CD4-positive, alpha-beta T cell treated with Interleukin-6 at 100 ng/mL for 8 hours (primary cell): ENCODE measurements around the gene CT45A1.
"Not testable (repeated sequence)": the region's sequence is repeated elsewhere in the genome, so short reads cannot be mapped to it uniquely, and the experiment has no call there.

Experiments used
- DNase-seq: peaks from one replicate; pipeline ENCODE4 v3.0.0-alpha.2; 2020; ENCODE audit warnings: mixed read lengths, low spot score

The CT45A1 gene

GRCh38 chrX:135713183-135713689, at the start of gene CT45A1:
TSS of gene CT45A1 (plus strand) at chrX:135713639. CDS start at chrX:135718941, 5,302 bp downstream.
- not testable (repeated sequence) for DNase-seq

- not testable (repeated sequence) for DNase-seq
Observed at GRCh38 chrX:135672979-135673378, 40.5 kb upstream of the CT45A1 start.

- DNase-seq, result no peak
Observed at GRCh38 chrX:135688137-135688536, 25.3 kb upstream of the CT45A1 start.

GRCh38 chrX:135695471-135695870, 18.0 kb upstream of the CT45A1 start:
- DNase-seq, result no peak

GRCh38 chrX:135697601-135698000, 15.8 kb upstream of the CT45A1 start:
- no peak for DNase-seq

GRCh38 chrX:135698924-135699323, 14.5 kb upstream of the CT45A1 start:
- no peak for DNase-seq

- DNase-seq, result no peak
Observed at GRCh38 chrX:135707880-135708279, 5.6 kb upstream of the CT45A1 start.

- DNase-seq, result no peak
Observed at GRCh38 chrX:135713795-135714194, 356 bp downstream of the CT45A1 start.

GRCh38 chrX:135734666-135735065, 21.2 kb downstream of the CT45A1 start:
- not testable (repeated sequence) for DNase-seq

GRCh38 chrX:135737366-135738071, 24.1 kb downstream of the CT45A1 start:
- no peak for DNase-seq

GRCh38 chrX:135740681-135741149, 27.3 kb downstream of the CT45A1 start:
- peak; percentile 9 for DNase-seq

- DNase-seq, result no peak
Observed at GRCh38 chrX:135741192-135741715, 27.8 kb downstream of the CT45A1 start.

- DNase-seq, result not testable (repeated sequence)
Observed at GRCh38 chrX:135744739-135745138, 31.3 kb downstream of the CT45A1 start.

- DNase-seq, result not testable (repeated sequence)
Observed at GRCh38 chrX:135768091-135768490, 54.7 kb downstream of the CT45A1 start, which contains the start of gene CT45A3. TSS of gene CT45A3 (minus strand) at chrX:135768191. CDS start at chrX:135764444, 3,747 bp downstream.
